Esophagus muscularis mucosa (tissue), 4 donors: Measurements from ENCODE around the gene PML. TPM values are rescaled to one million over a fixed set of nuclear protein-coding genes. Genes with fewer than 3 reads are reported as not detected.

Experiments used
- DNase-seq: peaks from one replicate; pipeline ENCODE4 v3.0.0-alpha.2; 2017; ENCODE audit errors: extremely low spot score
- H3K27ac ChIP-seq, 4 donors: fragments of 200-600 bp; sonication (generic); replicated peaks in 1 of 4; 1 replicate in 3 of 4; 2 replicates in 1 of 4; pipeline ENCODE4 v1.5.1; 2016 to 2019; ENCODE audit warnings: mild to moderate bottlenecking in 1 of 4
- H3K27me3 ChIP-seq, 4 donors: fragments of 200-600 bp; sonication (generic); one replicate each; pipeline versions ENCODE4 v1.5.1 to v1.6.0; 2016 to 2019
- H3K36me3 ChIP-seq, 4 donors: fragments of 200-600 bp; sonication (generic); one replicate each; pipeline ENCODE4 v1.5.1; 2016 to 2019
- H3K4me1 ChIP-seq, 4 donors: fragments of 200-600 bp; sonication (generic); one replicate each; pipeline ENCODE4 v1.5.1; 2016 to 2019
- H3K4me3 ChIP-seq, 4 donors: fragments of 200-600 bp; sonication (generic); 1 replicate in 2 of 4; 2 replicates in 2 of 4; pipeline ENCODE4 v1.5.1; 2016 to 2019; ENCODE audit warnings: mild to moderate bottlenecking in 4 of 4, moderate library complexity in 1 of 4
- H3K9me3 ChIP-seq, 4 donors: fragments of 200-600 bp; sonication (generic); 1 replicate in 3 of 4; 2 replicates in 1 of 4; pipeline ENCODE4 v1.5.1; 2016 to 2019
- CTCF ChIP-seq, 3 experiments: fragments of 200-600 bp in 2 of 3; fragments of 450-650 bp in 1 of 3; sonication (generic) in 2 of 3; IDR thresholded peaks; one replicate each; pipeline ENCODE4 v1.5.1; 2017 to 2019; ENCODE audit warnings: antibody characterized with exemption in 3 of 3, mild to moderate bottlenecking in 2 of 3, moderate library complexity in 1 of 3
- EP300 ChIP-seq: sonication (generic); formaldehyde crosslinking; IDR thresholded peaks from one replicate; pipeline ENCODE4 v1.6.1; 2017; ENCODE audit warnings: antibody characterized with exemption
- POLR2A ChIP-seq: fragments of 450-650 bp; IDR thresholded peaks from one replicate; pipeline ENCODE4 v1.6.1; 2017; ENCODE audit warnings: antibody characterized with exemption, moderate library complexity, mild to moderate bottlenecking, low read depth
- POLR2AphosphoS5 ChIP-seq, 2 donors: sonication (generic); formaldehyde crosslinking; IDR thresholded peaks; one replicate each; pipeline ENCODE4 v1.6.1; 2017; ENCODE audit warnings: antibody characterized with exemption in 2 of 2
- WGBS: methylation state at CpG from one replicate; pipeline ENCODE4 v1.1.5; 2018; 5-methylcytosine and 5-hydroxymethylcytosine counted together
- intact Hi-C: fragments of 100-400 bp; cut with DNase I; formaldehyde crosslinking; loops from one replicate; pipeline ENCODE4 v1.15.1; 2023
- total RNA-seq, 4 donors: library from RNA; depleted of rRNA; stranded (reverse); fragments of >200 nt; gene quantifications; one replicate each; pipeline versions ENCODE4 v1.1.0 to v1.2.1, GENCODE V29; 2016

PML gene
- total RNA-seq, 4 donors from 2014 or later, result 48.0 to 61.6 (median 57.2) TPM

GRCh38 chr15:73991260-73991659 is 3.3 kb upstream of the PML start:
- intact Hi-C loops, result no loop called here

DNA sequence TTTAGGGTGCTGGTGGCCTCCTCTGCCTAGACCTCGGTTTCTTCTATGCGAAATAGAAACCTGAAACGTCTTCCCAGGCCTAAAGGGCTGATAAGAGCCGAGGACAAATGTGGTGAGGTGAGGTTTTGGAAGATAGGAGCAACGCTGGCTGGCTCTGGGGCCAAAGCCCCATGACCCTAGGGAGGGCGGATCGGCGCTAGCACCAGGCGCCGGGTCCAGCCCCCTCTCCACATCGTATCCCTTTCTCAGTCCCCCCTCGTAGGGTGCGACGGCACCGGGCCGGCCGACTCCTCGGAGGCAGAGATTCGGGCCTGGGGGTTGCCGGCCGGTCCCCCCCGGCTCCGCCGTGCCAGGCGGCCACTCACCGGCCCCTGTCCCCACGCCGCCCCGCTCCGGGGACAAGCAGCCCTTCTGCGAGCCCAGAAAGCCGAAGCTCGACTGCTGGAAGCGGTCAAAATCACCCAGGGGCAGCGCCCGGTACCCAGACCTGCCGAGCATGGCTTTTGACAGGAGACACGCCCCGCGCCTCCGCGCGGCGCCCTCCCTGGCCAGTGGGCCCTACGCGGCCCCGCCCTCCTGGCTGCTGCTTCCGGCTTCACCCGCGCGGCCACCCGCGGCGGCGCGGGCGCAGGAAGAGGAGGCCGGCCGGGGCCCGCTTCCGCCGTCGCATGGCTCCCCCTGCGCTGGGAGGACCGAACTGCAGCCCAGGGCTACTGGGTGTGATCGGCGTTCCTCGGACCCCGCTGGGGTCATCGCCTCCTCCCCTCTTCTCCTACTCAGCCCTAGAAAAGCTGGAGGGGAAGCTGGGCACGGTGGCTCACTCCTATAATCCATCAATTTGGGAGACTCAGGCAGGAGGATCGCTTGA is 2.6 kb upstream of the PML start, which contains the start of gene STOML1:
Gene STOML1, minus strand, starts transcription at position 570 of the 868 bp plus-strand sequence. Its CDS starts 72 bp downstream, at position 498.
- TF ChIP-seq POLR2A, result peak; percentile 20
- TF ChIP-seq POLR2AphosphoS5 (IDR thresholded peaks at IDR 0.05), result peak; percentile 71 to 86
- TF ChIP-seq EP300, result no peak
- TF ChIP-seq CTCF (IDR thresholded peaks at IDR 0.05), result peak in 2 of 3 experiments; percentile 97 to 98
- DNase-seq, result peak; percentile 95
- intact Hi-C loops, result no loop called here
- H3K9me3 ChIP-seq, result no peaks in the 10 kb centered on the region
- H3K36me3 ChIP-seq, result peaks cover 0 to 21% (median 13%) of the 10 kb centered on the region in 4 donors
- no peaks in the 10 kb centered on the region for H3K27me3 ChIP-seq
- peak within 1 kb of the TSS; percentile 81 to 97 (median 85) for H3K27ac ChIP-seq
- peaks cover 80 to 92% (median 89%) of the 10 kb centered on the region in 4 donors for H3K4me1 ChIP-seq
- 2% methylated on average over 29 of the region's 72 CpGs for WGBS
- peak within 1 kb of the TSS; percentile 76 to 91 (median 86) for H3K4me3 ChIP-seq

More at GRCh38 chr15:73991260-73991659, 3.3 kb upstream of the PML start:
- 32% methylated on average over 5 of the region's 5 CpGs for WGBS
- Histone ChIP-seq H3K27ac (peak overlapping the region; percentile 81 to 97 (median 85)), H3K36me3 (peaks cover 0 to 28% (median 16%) of the 10 kb centered on the region in 4 donors), H3K9me3 (no peaks in the 10 kb centered on the region), H3K4me3 (peak overlapping the region; percentile 76 to 91 (median 86)), H3K4me1 (peaks cover 80 to 92% (median 89%) of the 10 kb centered on the region in 4 donors), H3K27me3 (no peaks in the 10 kb centered on the region)
- DNase-seq, result no peak
- no peak for TF ChIP-seq CTCF (IDR thresholded peaks at IDR 0.05)
- no peak for TF ChIP-seq POLR2A
- TF ChIP-seq POLR2AphosphoS5 (IDR thresholded peaks at IDR 0.05), result no peak
- TF ChIP-seq EP300, result no peak

- Histone ChIP-seq H3K9me3 (no peaks in the 10 kb centered on the region), H3K4me3 (peak overlapping the region; percentile 76 to 91 (median 86)), H3K36me3 (peaks cover 0 to 16% (median 12%) of the 10 kb centered on the region in 4 donors), H3K4me1 (peaks cover 82 to 92% (median 89%) of the 10 kb centered on the region in 4 donors), H3K27me3 (no peaks in the 10 kb centered on the region), H3K27ac (peak overlapping the region; percentile 81 to 97 (median 85))
- intact Hi-C loops, result no loop called here
- WGBS, result 80% methylated on average over 5 of the region's 5 CpGs
- TF ChIP-seq POLR2AphosphoS5 (IDR thresholded peaks at IDR 0.05) (no peak), EP300 (no peak), CTCF (IDR thresholded peaks at IDR 0.05) (no peak), POLR2A (no peak)
- DNase-seq, result no peak
Measured at GRCh38 chr15:73992594-73992898, 2.0 kb upstream of the PML start.

- no peak for DNase-seq
- 86% methylated on average over 7 of the region's 10 CpGs for WGBS
- Histone ChIP-seq H3K9me3 (no peaks in the 10 kb centered on the region), H3K4me3 (peak overlapping the region; percentile 76 to 93 (median 88)), H3K27ac (peak overlapping the region in 3 of 4 donors; percentile 94 to 97 (median 97)), H3K4me1 (peaks cover 80 to 92% (median 89%) of the 10 kb centered on the region in 4 donors), H3K36me3 (peaks cover 0 to 15% (median 12%) of the 10 kb centered on the region in 4 donors), H3K27me3 (no peaks in the 10 kb centered on the region)
- intact Hi-C loops, result no loop called here
- TF ChIP-seq EP300, result no peak
- TF ChIP-seq POLR2A, result no peak
- no peak for TF ChIP-seq CTCF (IDR thresholded peaks at IDR 0.05)
- TF ChIP-seq POLR2AphosphoS5 (IDR thresholded peaks at IDR 0.05), result no peak
Measured at GRCh38 chr15:73993211-73993994, 1.1 kb upstream of the PML start.
